Activated CD4-positive, alpha-beta T cell treated with anti-CD3 and anti-CD28 coated beads for 4 hours (primary cell): ENCODE measurements around the gene LARGE1.

ENCODE experiments used
- DNase-seq, 2 donors: peaks; one replicate each; pipeline ENCODE4 v3.0.0-alpha.2; 2020

LARGE1 gene

DNA sequence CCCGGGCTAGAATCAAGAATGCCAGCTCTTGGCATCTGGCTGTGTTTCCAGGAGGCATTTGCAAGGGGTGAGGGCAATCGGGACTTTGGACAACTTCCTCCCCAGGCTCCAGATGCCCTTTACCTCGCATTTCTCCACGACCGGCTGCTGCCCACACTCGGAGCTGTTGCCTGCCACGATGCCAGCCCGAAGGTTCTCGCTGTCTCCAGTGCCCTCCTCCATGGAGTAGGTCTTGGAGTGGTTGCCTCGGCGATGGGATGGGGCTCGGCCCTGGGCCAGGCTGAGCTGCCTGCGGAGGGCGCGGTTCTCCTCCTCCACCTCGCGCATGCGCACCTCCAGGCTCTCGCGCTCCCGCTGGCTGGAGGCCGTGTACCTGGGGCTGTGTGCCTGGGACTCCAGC is 270.0 kb downstream of the LARGE1 start:
- DNase-seq = no peak

DNA sequence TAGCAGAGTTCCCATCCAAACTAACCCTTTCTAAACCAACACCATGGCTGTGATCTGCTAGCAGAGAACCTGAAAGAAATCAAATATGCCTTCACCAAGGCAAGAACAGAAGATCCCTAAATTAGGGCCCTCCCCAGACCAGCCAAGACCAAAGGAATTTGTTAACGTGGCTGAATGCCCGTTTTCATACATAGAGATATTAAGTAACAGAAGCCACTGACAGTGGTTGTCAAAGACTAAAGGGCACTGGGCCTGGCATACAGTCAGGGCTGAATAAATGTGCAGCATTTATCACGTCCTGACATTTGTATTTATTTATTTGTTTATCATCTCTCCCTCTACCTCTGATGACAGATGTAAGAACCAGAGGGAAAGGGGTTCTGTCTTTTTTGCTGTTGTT is 271.8 kb downstream of the LARGE1 start:
- no peak for DNase-seq

DNA sequence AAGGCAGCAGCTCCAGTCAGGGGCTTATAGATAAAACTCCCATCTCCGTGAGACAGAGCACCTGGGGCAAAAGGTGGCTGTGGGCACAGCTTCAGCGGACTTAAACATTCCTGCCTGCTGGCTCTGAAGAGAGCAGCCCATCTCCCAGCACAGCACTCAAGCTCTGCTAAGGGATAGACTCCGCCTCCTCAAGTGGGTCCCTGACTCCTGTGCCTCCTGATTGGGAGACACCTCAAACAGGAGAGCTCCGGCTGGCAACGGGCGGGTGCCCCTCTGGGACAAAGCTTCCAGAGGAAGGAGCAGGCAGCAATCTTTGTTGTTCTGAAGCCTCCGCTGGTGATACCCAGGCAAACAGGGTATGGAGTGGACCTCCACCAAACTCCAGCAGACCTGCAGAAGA is 279.4 kb downstream of the LARGE1 start:
- no peak for DNase-seq

DNA sequence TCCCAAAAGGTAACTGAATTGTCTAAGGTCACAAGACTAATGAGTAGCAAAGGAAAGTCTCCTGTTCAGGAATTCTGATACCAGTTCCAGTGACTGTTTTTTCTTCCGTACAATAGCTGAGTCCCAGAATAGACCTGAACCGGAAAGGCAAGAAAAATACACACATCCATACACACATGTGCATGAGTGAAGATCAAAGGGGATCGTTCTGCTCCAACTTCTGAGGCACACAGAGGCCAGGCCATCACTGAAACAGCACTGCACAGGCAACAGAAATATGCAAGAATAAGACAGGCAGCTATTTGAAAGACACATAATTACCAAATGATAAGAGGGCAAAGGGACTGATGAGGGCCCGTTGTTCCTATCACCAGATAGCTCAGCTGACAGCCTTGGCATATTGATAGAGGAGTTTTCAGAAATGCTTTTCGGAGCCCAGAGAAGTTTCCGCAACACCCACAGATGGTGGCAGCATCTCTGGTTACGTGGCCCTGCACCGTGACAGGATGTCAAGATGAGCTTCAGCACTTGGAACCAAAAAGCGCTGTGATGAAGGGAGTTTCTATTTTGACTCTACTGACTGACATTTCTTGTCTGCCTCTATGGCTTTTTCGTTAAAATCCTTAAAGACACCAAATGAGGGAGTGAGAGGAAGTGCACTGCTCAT is 280.6 kb downstream of the LARGE1 start:
- DNase-seq = no peak

DNA sequence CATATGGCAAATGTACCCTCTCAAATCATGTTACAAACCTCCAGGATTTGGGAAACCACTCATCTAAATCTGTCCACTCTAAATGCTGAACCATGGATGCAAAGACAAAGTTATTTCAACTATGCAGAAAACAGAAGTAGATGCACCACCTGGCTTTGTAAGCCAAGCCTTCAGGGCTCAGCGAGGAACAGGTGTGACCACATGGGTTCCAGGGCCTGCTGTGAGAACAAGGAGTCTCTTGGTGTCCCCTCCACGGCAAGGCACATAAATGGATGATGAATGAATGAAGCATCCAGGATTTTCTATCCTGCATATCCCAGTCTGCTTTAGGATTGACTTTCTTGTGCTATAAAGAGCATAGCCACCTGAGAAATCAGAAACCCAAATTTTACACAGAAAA is 284.5 kb downstream of the LARGE1 start:
- DNase-seq = no peak

DNA sequence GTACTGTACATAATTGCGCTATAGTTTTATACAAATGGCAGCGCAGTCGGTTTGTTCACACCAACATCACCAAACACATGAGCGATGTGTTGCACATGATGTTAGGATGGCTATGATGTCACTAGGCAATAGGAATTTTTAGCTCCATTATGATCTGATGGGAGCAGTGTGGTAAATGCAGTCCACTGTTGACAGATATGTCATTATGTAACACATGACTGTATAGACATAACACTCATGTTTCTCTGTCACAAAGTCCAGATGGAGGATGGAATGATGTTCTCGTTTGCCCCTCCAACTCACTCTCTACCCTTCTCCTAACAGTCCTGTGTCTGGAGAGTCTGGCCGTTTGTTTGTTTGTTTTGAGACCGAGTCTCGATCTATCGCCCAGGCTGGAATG is 288.5 kb downstream of the LARGE1 start:
- DNase-seq = no peak

DNA sequence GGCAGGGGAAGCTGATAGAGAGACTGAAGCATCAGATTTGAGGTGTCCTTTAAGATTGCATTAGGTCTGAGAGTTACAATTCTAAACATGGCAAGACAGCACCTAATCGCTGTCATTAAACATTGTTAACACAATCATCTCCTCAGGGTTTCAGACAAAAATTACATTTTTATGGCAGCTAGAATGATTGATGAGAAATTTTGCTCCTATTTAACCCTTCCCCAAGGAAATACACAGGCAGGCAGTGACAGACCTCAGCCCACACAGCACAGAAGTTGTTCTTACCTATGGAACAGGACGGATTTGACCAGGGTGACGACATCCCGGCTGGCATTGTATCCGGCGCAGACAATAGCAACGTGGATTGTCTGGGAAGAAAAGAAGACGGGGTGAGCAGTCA is 294.3 kb downstream of the LARGE1 start:
- DNase-seq = no peak

- no peak for DNase-seq
These were observed 300.2 kb downstream of the LARGE1 start for GRCh38 chr22:33620085-33620484.

DNA sequence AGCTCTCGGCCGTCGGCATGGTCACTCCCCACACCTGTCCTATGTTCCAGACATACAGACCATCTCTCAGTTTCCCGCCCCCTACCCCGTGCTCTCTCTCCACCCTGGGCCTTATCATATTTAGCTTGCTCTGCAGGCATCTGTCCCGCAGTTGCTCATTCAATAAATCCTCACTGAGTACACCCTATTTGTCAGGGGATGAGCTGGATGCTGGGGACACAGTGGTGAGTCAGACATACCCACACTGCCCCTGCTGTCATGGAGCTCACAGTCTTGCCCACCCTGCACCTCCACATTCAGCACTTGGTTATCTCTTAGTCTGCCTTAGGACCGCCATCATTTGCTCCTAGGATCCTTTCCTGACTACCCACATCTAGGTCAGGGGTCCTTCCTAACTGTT is 313.8 kb downstream of the LARGE1 start:
- DNase-seq = no peak

GRCh38 chr22:33605666-33606065 is 314.6 kb downstream of the LARGE1 start:
- DNase-seq = no peak

- DNase-seq = no peak
These were observed 315.1 kb downstream of the LARGE1 start for GRCh38 chr22:33605221-33605620.

DNA sequence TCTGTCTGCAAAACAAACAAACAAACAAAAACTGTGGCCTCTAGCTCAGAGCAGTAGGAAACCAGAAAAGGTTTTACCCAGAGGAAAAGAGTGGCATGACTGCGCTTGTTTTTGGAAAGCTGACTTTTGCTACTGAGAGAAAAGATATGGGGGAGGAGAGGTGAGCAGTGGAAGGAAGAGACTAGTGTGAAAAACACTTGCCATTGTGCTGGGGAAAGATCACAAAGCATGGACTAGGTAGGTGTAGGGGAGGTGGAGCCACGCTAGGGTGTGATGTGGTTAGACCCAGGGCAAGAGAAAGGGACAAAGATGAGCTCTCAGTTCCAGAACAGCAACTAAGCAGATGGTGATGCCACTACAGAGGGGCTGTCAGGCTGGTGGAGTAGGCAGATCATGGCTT is 319.2 kb downstream of the LARGE1 start:
- DNase-seq = no peak

GRCh38 chr22:33600595-33600994 is 319.7 kb downstream of the LARGE1 start:
- DNase-seq = no peak

- DNase-seq = no peak
These were observed 320.2 kb downstream of the LARGE1 start for GRCh38 chr22:33600113-33600512.

DNA sequence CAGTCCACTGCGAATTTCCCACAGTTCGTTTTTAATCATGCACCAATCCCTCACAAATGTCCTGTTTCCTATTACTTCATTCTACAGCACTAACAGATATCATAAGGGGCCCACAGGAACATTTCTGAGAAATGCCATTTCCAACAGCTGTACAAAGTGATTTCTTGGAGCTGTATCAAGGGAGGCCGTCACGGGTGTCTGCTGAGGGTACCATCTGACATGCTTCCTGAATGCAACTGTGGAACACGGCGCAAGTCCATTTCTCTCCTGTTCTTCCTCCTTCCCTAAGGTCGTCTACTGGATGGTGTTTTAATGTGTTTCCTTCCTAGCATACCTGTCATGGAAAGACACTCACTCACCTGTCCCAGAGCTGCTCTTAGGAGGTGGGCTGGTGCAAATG is 320.7 kb downstream of the LARGE1 start:
- no peak for DNase-seq

GRCh38 chr22:33598821-33599220 is 321.5 kb downstream of the LARGE1 start:
- DNase-seq = no peak

DNA sequence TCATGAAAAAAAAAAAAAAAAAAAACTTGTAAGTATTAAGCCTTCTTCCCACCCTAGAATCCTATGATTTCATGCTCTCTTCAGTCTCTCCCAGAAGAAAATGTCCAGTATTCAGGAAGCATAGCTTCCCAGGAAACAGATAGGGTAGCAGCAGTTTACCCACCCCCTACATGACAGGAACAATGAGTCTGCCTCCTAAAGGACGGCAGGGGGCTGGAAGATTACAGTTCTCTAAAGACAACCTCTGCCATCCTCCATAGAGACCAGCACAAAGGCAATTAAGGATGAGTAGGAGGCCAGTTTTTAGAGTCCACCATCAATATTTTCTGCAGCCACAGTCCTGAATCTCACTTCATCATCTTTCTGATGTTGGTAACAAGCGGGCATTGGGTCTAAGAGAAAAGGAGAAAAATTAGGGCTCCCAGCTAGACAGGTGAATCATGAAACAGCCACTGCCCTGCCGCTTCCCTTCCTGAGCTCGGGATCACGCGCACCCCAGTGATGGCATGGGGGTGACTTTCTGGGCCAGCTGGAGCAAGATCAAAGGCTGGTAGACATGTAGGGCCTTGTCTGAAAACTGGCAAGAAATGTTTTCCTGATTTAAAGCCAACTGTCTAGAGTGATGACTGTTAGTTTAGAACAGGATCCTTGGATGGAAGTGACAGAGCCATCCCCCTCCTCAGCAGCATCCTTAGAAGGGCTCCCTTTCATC is 322.8 kb downstream of the LARGE1 start:
- DNase-seq = no peak

DNA sequence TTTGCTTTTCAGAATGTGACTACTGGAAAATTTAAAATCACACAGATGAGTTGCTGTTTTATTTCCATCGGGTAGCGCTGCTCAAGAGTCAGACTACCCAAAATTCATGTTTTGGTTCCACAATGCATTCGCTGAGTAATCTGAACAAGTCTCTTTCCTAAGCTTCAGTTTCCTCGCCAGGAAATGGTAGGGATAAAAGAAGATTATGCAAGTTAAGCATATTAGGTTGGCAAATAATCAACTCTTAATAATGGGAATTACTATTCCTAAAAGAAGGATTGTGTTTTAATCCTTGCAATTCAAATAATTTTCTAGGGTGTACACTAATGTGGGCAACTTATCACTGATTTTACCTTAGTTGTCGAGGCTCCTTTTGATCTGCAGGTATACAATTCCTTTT is 326.5 kb downstream of the LARGE1 start:
- no peak for DNase-seq

DNA sequence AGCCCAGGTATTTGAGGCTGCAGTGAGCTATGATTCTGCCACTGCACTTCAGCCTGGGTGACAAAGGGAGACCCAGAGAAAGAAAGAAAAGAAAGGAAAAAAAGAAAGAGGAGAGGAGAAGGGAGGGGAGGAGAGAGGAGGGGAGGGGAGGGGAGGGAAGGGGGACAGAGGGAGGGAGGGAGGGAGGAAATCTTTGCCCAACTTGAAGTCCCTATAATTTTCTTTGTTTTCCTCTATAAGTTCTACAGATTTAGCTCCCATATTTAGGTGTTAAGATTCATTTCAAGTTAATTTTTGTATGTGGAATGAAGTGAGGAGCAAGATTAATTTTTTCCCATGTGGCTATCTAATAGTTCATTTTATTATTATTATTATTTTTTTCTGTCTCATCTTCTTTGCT is 328.3 kb downstream of the LARGE1 start:
- no peak for DNase-seq

DNA sequence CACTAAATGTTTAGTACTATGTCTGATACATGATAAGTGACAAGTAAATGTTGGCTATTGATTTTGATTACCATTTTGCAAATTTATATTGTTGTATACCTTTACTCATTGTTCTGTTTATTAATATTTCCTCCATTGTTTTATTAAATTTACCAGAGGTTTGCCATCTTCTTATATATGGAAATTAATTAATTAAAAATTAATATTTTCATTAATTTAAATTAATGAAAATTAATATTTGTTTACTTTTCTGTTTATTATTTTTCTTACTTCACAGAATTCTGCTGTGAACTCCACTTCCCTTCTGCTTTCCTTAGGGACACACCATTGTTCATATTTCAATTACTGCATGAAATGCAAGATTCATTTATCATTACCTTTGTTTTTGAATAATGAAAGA is 331.0 kb downstream of the LARGE1 start:
- DNase-seq = no peak

DNA sequence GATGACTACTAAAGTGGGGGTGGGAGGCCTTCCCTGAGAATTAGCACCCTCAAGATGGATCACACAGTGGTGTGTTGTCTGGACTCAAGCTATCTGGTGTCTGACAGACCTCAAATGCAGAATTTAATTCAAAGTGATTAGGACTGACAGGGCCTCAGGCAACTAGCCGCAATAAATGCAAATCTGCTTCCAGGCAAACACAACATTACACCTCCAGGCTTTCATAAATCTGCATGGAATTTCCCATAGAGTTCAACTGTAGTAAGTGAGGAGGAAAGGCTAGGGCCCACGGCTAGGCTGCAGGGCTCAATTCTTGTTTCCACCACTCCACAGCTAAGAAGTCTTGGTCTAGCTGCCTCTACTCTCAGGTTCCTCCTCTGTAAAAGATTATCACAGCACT is 331.4 kb downstream of the LARGE1 start:
- no peak for DNase-seq

GRCh38 chr22:33584152-33584551 is 336.1 kb downstream of the LARGE1 start:
- DNase-seq = no peak

GRCh38 chr22:33582822-33583400 is 337.4 kb downstream of the LARGE1 start:
- no peak for DNase-seq

GRCh38 chr22:33580310-33580709 is 340.0 kb downstream of the LARGE1 start:
- no peak for DNase-seq
